Stimulated activated CD8-positive, alpha-beta memory T cell treated with anti-CD3 and anti-CD28 coated beads, Interleukin-15, amount 100 ng/mL, for 48 hours (primary cell): ENCODE results near the gene NSUN5.
"Not testable (repeated sequence)": the region's sequence is repeated elsewhere in the genome, so short reads cannot be mapped to it uniquely, and the experiment has no call there.

Experiments used
- DNase-seq, 2 donors: peaks; one replicate each; pipeline ENCODE4 v3.0.0-alpha.2; 2020; ENCODE audit warnings: low read depth in 2 of 2

NSUN5 gene

GRCh38 chr7:73308665-73309214, at the start of gene NSUN5:
TSS of gene NSUN5 (minus strand) at chr7:73308826. CDS start at chr7:73308790, 36 bp downstream.
- DNase-seq, result peak; percentile 83 to 88

GRCh38 chr7:73356159-73356558, 47.5 kb upstream of the NSUN5 start:
- no peak for DNase-seq

- DNase-seq, result no peak
Observed at GRCh38 chr7:73354821-73355220, 46.2 kb upstream of the NSUN5 start.

GRCh38 chr7:73354196-73354595, 45.6 kb upstream of the NSUN5 start:
- DNase-seq, result no peak

GRCh38 chr7:73353243-73353642, 44.6 kb upstream of the NSUN5 start:
- no peak for DNase-seq

- DNase-seq, result no peak
Observed at GRCh38 chr7:73352784-73353183, 44.2 kb upstream of the NSUN5 start.

GRCh38 chr7:73351447-73352167, 43.0 kb upstream of the NSUN5 start:
- DNase-seq, result no peak

GRCh38 chr7:73350306-73351068, 41.9 kb upstream of the NSUN5 start:
- DNase-seq, result no peak

GRCh38 chr7:73349763-73350162, 41.1 kb upstream of the NSUN5 start:
- DNase-seq, result no peak

GRCh38 chr7:73345951-73346350, 37.3 kb upstream of the NSUN5 start:
- DNase-seq, result no peak

- DNase-seq, result no peak
Observed at GRCh38 chr7:73345538-73345937, 36.9 kb upstream of the NSUN5 start.

- DNase-seq, result no peak
Observed at GRCh38 chr7:73343671-73344380, 35.2 kb upstream of the NSUN5 start.

GRCh38 chr7:73342645-73343044, 34.0 kb upstream of the NSUN5 start:
- no peak for DNase-seq

- no peak for DNase-seq
Observed at GRCh38 chr7:73341877-73342276, 33.3 kb upstream of the NSUN5 start.

GRCh38 chr7:73340514-73340913, 31.9 kb upstream of the NSUN5 start:
- DNase-seq, result no peak

GRCh38 chr7:73338321-73338720, 29.7 kb upstream of the NSUN5 start:
- DNase-seq, result no peak

- no peak for DNase-seq
Observed at GRCh38 chr7:73332447-73332846, 23.8 kb upstream of the NSUN5 start.

GRCh38 chr7:73330772-73331171, 22.1 kb upstream of the NSUN5 start:
- DNase-seq, result no peak

GRCh38 chr7:73329861-73330581, 21.4 kb upstream of the NSUN5 start:
- no peak for DNase-seq

- DNase-seq, result no peak
Observed at GRCh38 chr7:73328696-73329095, 20.1 kb upstream of the NSUN5 start.

GRCh38 chr7:73327922-73328321, 19.3 kb upstream of the NSUN5 start, which contains the start of the genes FKBP6 and TRIM50:
TSS of gene FKBP6 (plus strand) at chr7:73328161. CDS start at chr7:73328429, 268 bp downstream.
TSS of gene TRIM50 (minus strand) at chr7:73328082. CDS start at chr7:73324787, 3,295 bp downstream.
- not testable (repeated sequence) for DNase-seq
